ENCODE data around the gene USP37.
A peak's percentile ranks its signal among the peaks of the same experiment; 100 is the strongest.
"Not testable (repeated sequence)": the region's sequence is repeated elsewhere in the genome, so short reads cannot be mapped to it uniquely, and the experiment has no call there.

USP37 gene

GRCh38 chr2:218568190-218569037 is at the start of gene USP37, which contains the start of gene CNOT9:
Gene USP37, minus strand, starts transcription at chr2:218568351. Its CDS starts 9,698 bp downstream, at chr2:218558653.
Gene CNOT9, plus strand, starts transcription at chr2:218568839. Its CDS starts 116 bp downstream, at chr2:218568955.
- peak; percentile 98 for DNase-seq (ENCODE audit: low spot score)

- no peak for DNase-seq (ENCODE audit: low spot score)
These were observed 47.7 kb upstream of the USP37 start for GRCh38 chr2:218615868-218616315.

GRCh38 chr2:218607436-218608115 is 39.4 kb upstream of the USP37 start, which contains the start of gene PLCD4:
Gene PLCD4, plus strand, starts transcription at chr2:218607899. Its CDS starts 7,841 bp downstream, at chr2:218615740.
- DNase-seq (ENCODE audit: low spot score), result no peak

GRCh38 chr2:218605432-218605831 is 37.3 kb upstream of the USP37 start:
- DNase-seq (ENCODE audit: low spot score), result peak; percentile 5

GRCh38 chr2:218585541-218585940 is 17.4 kb upstream of the USP37 start:
- DNase-seq (ENCODE audit: low spot score), result no peak

GRCh38 chr2:218583983-218584850 is 16.1 kb upstream of the USP37 start:
- no peak for DNase-seq (ENCODE audit: low spot score)

- DNase-seq (ENCODE audit: low spot score), result no peak
These were observed 13.9 kb upstream of the USP37 start for GRCh38 chr2:218582076-218582475.

- DNase-seq (ENCODE audit: low spot score), result no peak
These were observed 10.2 kb upstream of the USP37 start for GRCh38 chr2:218578272-218578877.

- no peak for DNase-seq (ENCODE audit: low spot score)
These were observed 9.5 kb upstream of the USP37 start for GRCh38 chr2:218577482-218578220.

- DNase-seq (ENCODE audit: low spot score), result no peak
These were observed 8.7 kb upstream of the USP37 start for GRCh38 chr2:218576854-218577253.

GRCh38 chr2:218570850-218571249 is 2.7 kb upstream of the USP37 start:
- no peak for DNase-seq (ENCODE audit: low spot score)

- peak; percentile 7 for DNase-seq (ENCODE audit: low spot score)
These were observed 1.7 kb upstream of the USP37 start for GRCh38 chr2:218569661-218570500.

- no peak for DNase-seq (ENCODE audit: low spot score)
These were observed 884 bp upstream of the USP37 start for GRCh38 chr2:218569038-218569431.

- no peak for DNase-seq (ENCODE audit: low spot score)
These were observed 358 bp downstream of the USP37 start for GRCh38 chr2:218567797-218568189.

GRCh38 chr2:218566296-218566695 is 1.9 kb downstream of the USP37 start:
- no peak for DNase-seq (ENCODE audit: low spot score)

GRCh38 chr2:218564056-218564455 is 4.1 kb downstream of the USP37 start:
- no peak for DNase-seq (ENCODE audit: low spot score)

- DNase-seq (ENCODE audit: low spot score), result no peak
These were observed 9.2 kb downstream of the USP37 start for GRCh38 chr2:218558986-218559385.

- DNase-seq (ENCODE audit: low spot score), result no peak
These were observed 10.2 kb downstream of the USP37 start for GRCh38 chr2:218557941-218558340.

- no peak for DNase-seq (ENCODE audit: low spot score)
These were observed 12.6 kb downstream of the USP37 start for GRCh38 chr2:218555527-218555926.

- DNase-seq (ENCODE audit: low spot score), result not testable (repeated sequence)
These were observed 13.9 kb downstream of the USP37 start for GRCh38 chr2:218554225-218554624.

Data from globus pallidus (tissue), 1 donor.